Sigmoid colon (tissue), 7 donors: ENCODE results near the gene BET1L. TPM values are rescaled to one million over a fixed set of nuclear protein-coding genes. Genes with fewer than 3 reads are reported as not detected.
A peak's percentile ranks its signal among the peaks of the same experiment; 100 is the strongest.
"Not testable (repeated sequence)": the region's sequence is repeated elsewhere in the genome, so short reads cannot be mapped to it uniquely, and the experiment has no call there.

Source experiments
- DNase-seq: peaks from one replicate; pipeline ENCODE4 v3.0.0-alpha.2; 2019
- H3K27ac ChIP-seq, 4 donors: fragments of 200-600 bp; sonication (generic); one replicate each; pipeline ENCODE4 v1.5.1; 2016 to 2019; ENCODE audit warnings: mild to moderate bottlenecking in 1 of 4
- H3K27me3 ChIP-seq, 3 donors: fragments of 200-600 bp; sonication (generic); one replicate each; pipeline ENCODE4 v1.5.1; 2019; ENCODE audit warnings: mild to moderate bottlenecking in 1 of 3
- H3K36me3 ChIP-seq, 4 donors: fragments of 200-600 bp; sonication (generic); one replicate each; pipeline ENCODE4 v1.5.1; 2016 to 2019
- H3K4me1 ChIP-seq, 4 donors: fragments of 200-600 bp; sonication (generic); one replicate each; pipeline ENCODE4 v1.5.1; 2017 to 2019
- H3K4me3 ChIP-seq, 4 donors: fragments of 200-600 bp; sonication (generic); one replicate each; pipeline ENCODE4 v1.5.1; 2017 to 2019; ENCODE audit warnings: mild to moderate bottlenecking in 2 of 4, moderate library complexity in 1 of 4
- H3K9me3 ChIP-seq, 4 donors: fragments of 200-600 bp in 3 of 4; sonication (generic) in 3 of 4; one replicate each; pipeline versions ENCODE4 v1.5.1 to v1.6.1; 2013 to 2019
- CTCF ChIP-seq, 4 experiments: fragments of 450-650 bp in 3 of 4; fragments of 200-600 bp in 1 of 4; IDR thresholded peaks; one replicate each; pipeline ENCODE4 v1.5.1; 2016 to 2019; ENCODE audit warnings: antibody characterized with exemption in 4 of 4, mild to moderate bottlenecking in 3 of 4, moderate library complexity in 2 of 4
- EP300 ChIP-seq, 4 donors: sonication (generic); formaldehyde crosslinking; IDR thresholded peaks; one replicate each; pipeline ENCODE4 v1.6.1; 2017; ENCODE audit warnings: antibody characterized with exemption in 4 of 4
- POLR2A ChIP-seq, 2 donors: fragments of 450-650 bp; IDR thresholded peaks; one replicate each; pipeline ENCODE4 v1.6.1; 2016; ENCODE audit warnings: antibody characterized with exemption in 2 of 2, mild to moderate bottlenecking in 2 of 2, moderate library complexity in 2 of 2
- POLR2AphosphoS5 ChIP-seq, 4 donors: sonication (generic); formaldehyde crosslinking; IDR thresholded peaks; one replicate each; pipeline ENCODE4 v1.6.1; 2017; ENCODE audit warnings: antibody characterized with exemption in 4 of 4
- WGBS, 2 donors: extraction: QIAGEN DNeasy Blood & Tissue Kit; methylation state at CpG; one replicate each; pipeline ENCODE4 v1.1.7; 2013; 5-methylcytosine and 5-hydroxymethylcytosine counted together
- intact Hi-C: fragments of 100-400 bp; cut with DNase I; formaldehyde crosslinking; loops from one replicate; pipeline ENCODE4 v1.15.1; 2023
- polyA plus RNA-seq, 3 donors: library from polyadenylated mRNA; stranded (reverse); fragments of 200-250 nt; gene quantifications; one replicate each; pipeline ENCODE4 v1.2.3, GENCODE V29; 2013
- total RNA-seq, 4 donors: library from RNA; depleted of rRNA; stranded (reverse); fragments of >200 nt; gene quantifications; one replicate each; pipeline ENCODE4 v1.1.0, GENCODE V29; 2016
- donor health status: healthy with polysubstance abuse.
- donor health status: Bipolar disorder and iron deficiency.
- donor health status: healthy.

The BET1L gene
- total and polyA plus RNA-seq, 7 donors = 22.8 to 48.1 (median 29.6) TPM

DNA sequence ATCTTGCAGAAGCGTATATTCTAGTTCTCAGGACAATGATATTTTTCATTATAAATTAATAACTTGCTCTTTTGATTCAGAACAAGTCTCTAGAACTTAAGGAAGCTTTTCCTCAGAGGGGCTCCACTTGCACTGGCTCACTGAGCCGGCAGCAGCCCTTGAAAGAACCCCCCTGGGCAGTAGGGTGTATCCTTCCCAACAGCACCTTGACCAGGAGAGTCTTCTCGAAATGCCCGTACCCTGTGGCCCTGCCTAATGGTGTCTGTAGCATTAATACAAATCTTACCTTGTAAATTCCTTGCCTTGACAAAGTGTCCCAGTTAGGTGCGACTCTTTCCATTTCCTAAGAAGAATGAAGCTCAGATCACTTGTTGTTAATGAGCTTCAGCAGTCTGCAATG, 43.1 kb upstream of the BET1L start:
- TF ChIP-seq CTCF (IDR thresholded peaks at IDR 0.05) (no peak), POLR2A (IDR thresholded peaks at IDR 0.05) (no peak), POLR2AphosphoS5 (IDR thresholded peaks at IDR 0.05) (no peak), EP300 (IDR thresholded peaks at IDR 0.05) (no peak)
- 90 to 92% methylated on average over 5 of the region's 5 CpGs for WGBS, 2 donors
- peaks cover 23 to 87% (median 46%) of the 10 kb centered on the region in 4 donors for H3K36me3 ChIP-seq
- no peak overlapping the region for H3K27ac ChIP-seq
- DNase-seq = no peak
- no peaks in the 10 kb centered on the region for H3K27me3 ChIP-seq
- no peaks in the 10 kb centered on the region for H3K4me1 ChIP-seq
- intact Hi-C loops = loop anchor here (5.0 kb wide), 3 partner anchors 37 to 107 kb away; partner anchors contain the start of gene PGGHG
- no peak overlapping the region for H3K4me3 ChIP-seq
- H3K9me3 ChIP-seq = no peaks in the 10 kb centered on the region

GRCh38 chr11:249062-249461, 41.9 kb upstream of the BET1L start:
- TF ChIP-seq POLR2A (IDR thresholded peaks at IDR 0.05) (no peak), POLR2AphosphoS5 (IDR thresholded peaks at IDR 0.05) (no peak), EP300 (IDR thresholded peaks at IDR 0.05) (no peak), CTCF (IDR thresholded peaks at IDR 0.05) (no peak)
- H3K36me3 ChIP-seq = peaks cover 35 to 99% (median 58%) of the 10 kb centered on the region in 4 donors
- 75 to 82% methylated on average over 8 of the region's 8 CpGs for WGBS, 2 donors

DNA sequence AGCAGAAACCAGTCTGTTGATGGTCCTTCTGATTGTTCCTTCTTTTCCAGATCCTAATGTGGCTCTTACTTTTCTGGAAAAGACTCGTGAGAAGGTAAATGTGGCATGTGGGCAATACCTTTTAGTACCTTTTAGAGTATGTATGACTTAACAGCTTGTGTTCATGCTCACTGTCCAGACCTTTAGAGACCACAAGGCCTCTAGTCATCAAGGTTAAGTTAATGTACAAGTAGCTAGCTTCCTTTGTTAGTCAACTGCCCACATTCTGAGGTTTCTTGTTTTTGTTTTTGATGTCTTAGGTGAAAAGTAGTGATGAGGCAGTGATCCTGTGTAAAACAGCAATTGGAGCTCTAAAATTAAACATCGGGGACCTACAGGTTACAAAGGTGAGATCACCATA, 37.2 kb upstream of the BET1L start:
- TF ChIP-seq POLR2AphosphoS5 (IDR thresholded peaks at IDR 0.05) = no peak
- TF ChIP-seq POLR2A (IDR thresholded peaks at IDR 0.05) = no peak
- Histone ChIP-seq H3K4me3 (no peak overlapping the region), H3K9me3 (no peaks in the 10 kb centered on the region), H3K4me1 (no peaks in the 10 kb centered on the region), H3K36me3 (peaks cover 42 to 97% (median 54%) of the 10 kb centered on the region in 4 donors), H3K27me3 (no peaks in the 10 kb centered on the region), H3K27ac (no peak overlapping the region)
- no peak for DNase-seq
- intact Hi-C loops = no loop called here
- 90 to 93% methylated on average over 2 of the region's 2 CpGs for WGBS, 2 donors

More at GRCh38 chr11:249062-249461, 41.9 kb upstream of the BET1L start:
- Histone ChIP-seq H3K9me3 (no peaks in the 10 kb centered on the region), H3K4me1 (no peaks in the 10 kb centered on the region), H3K4me3 (no peak overlapping the region), H3K27me3 (no peaks in the 10 kb centered on the region), H3K27ac (no peak overlapping the region)
- intact Hi-C loops = no loop called here
- no peak for DNase-seq

- Histone ChIP-seq H3K9me3 (no peaks in the 10 kb centered on the region), H3K27ac (no peak overlapping the region), H3K4me3 (no peak overlapping the region), H3K4me1 (peaks cover 0 to 18% (median 14%) of the 10 kb centered on the region in 4 donors), H3K27me3 (no peaks in the 10 kb centered on the region), H3K36me3 (peaks cover 25 to 77% (median 29%) of the 10 kb centered on the region in 4 donors)
- intact Hi-C loops = no loop called here
- DNase-seq = peak; percentile 32
- TF ChIP-seq EP300 (IDR thresholded peaks at IDR 0.05) = no peak
- TF ChIP-seq POLR2A (IDR thresholded peaks at IDR 0.05) = no peak
- WGBS, 2 donors = 95 to 96% methylated on average over 5 of the region's 5 CpGs
Observed at GRCh38 chr11:241634-242033, 34.4 kb upstream of the BET1L start.

- intact Hi-C loops = no loop called here
- H3K4me3 ChIP-seq = no peak overlapping the region
- no peak overlapping the region for H3K27ac ChIP-seq
- no peaks in the 10 kb centered on the region for H3K27me3 ChIP-seq
- TF ChIP-seq POLR2A (IDR thresholded peaks at IDR 0.05) (no peak), POLR2AphosphoS5 (IDR thresholded peaks at IDR 0.05) (no peak), EP300 (IDR thresholded peaks at IDR 0.05) (no peak), CTCF (IDR thresholded peaks at IDR 0.05) (no peak)
- peaks cover 18 to 64% (median 18%) of the 10 kb centered on the region in 4 donors for H3K36me3 ChIP-seq
- no peaks in the 10 kb centered on the region for H3K9me3 ChIP-seq
- H3K4me1 ChIP-seq = peaks cover 0 to 22% (median 19%) of the 10 kb centered on the region in 4 donors
- peak; percentile 27 for DNase-seq
- WGBS, 2 donors = 57 to 72% methylated on average over 1 of the region's 1 CpG
Observed at GRCh38 chr11:240315-240714, 33.1 kb upstream of the BET1L start.

GRCh38 chr11:238346-238745, 31.1 kb upstream of the BET1L start:
- Histone ChIP-seq H3K4me1 (peaks cover 0 to 30% (median 25%) of the 10 kb centered on the region in 4 donors), H3K36me3 (peaks cover 0 to 45% (median 3%) of the 10 kb centered on the region in 4 donors)
- 90 to 91% methylated on average over 7 of the region's 7 CpGs for WGBS, 2 donors
- H3K4me3 ChIP-seq, H3K27ac ChIP-seq, H3K27me3 ChIP-seq, H3K9me3 ChIP-seq: not testable (repeated sequence)
- DNase-seq = peak; percentile 47
- intact Hi-C loops = loop anchor here (5.0 to 10.0 kb wide), 2 partner anchors 69 to 296 kb away; partner anchors contain the start of genes HRAS, IFITM2 and LRRC56
